Motor neuron (in vitro differentiated cells): ENCODE data around the gene EML1. TPM values are rescaled to one million over a fixed set of nuclear protein-coding genes. Genes with fewer than 3 reads are reported as not detected.

Experiments
- ATAC-seq, 8 experiments: fragments of 200-7000 bp; cut with Tn5 transposase; replicated peaks in 6 of 8; 2 replicates each; pipeline ENCODE4 v1.8.0; 2021; ENCODE audit warnings: mild to moderate bottlenecking in 8 of 8, moderate library complexity in 8 of 8
- H3K27ac ChIP-seq, 2 donors: fragments of 250-450 bp; sonication (Bioruptor Pico); 2 replicates each; pipeline ENCODE4 v1.9.0; 2021; ENCODE audit warnings: antibody characterized with exemption in 2 of 2, mild to moderate bottlenecking in 2 of 2, moderate library complexity in 1 of 2
- H3K4me1 ChIP-seq, 2 donors: fragments of 250-450 bp; sonication (Bioruptor Pico); replicated peaks in 1 of 2; 2 replicates each; pipeline ENCODE4 v1.6.1; 2021; ENCODE audit warnings: antibody characterized with exemption in 2 of 2, mild to moderate bottlenecking in 2 of 2, moderate library complexity in 1 of 2
- H3K4me3 ChIP-seq, 5 donors: fragments of 250-450 bp; sonication (Bioruptor Pico); 2 replicates each; pipeline ENCODE4 v1.9.0; 2021; ENCODE audit warnings: antibody characterized with exemption in 5 of 5, mild to moderate bottlenecking in 5 of 5, moderate library complexity in 4 of 5
- WGBS, 10 experiments: fragments of 450-650 bp; shearing (Covaris generic); methylation state at CpG; one replicate each; pipeline ENCODE4 v1.0.0; 2022; 5-methylcytosine and 5-hydroxymethylcytosine counted together
- in situ Hi-C, 9 experiments: fragments of 400-800 bp; cut with MboI; loops; one replicate each; pipeline ENCODE4 v1.15.0; 2021; ENCODE audit warnings: low sequenced_read_pairs in 9 of 9, low pct_unique_long_range_greater_than_20kb in 2 of 9; ENCODE audit not compliant: unreplicated experiment in 9 of 9
- total RNA-seq, 8 experiments: library from RNA; unstranded; fragments of 300-600 nt; gene quantifications; 2 replicates each; pipeline versions ENCODE4 v1.2.3 to v1.2.4, GENCODE V29; 2022

EML1 gene
- total RNA-seq, 8 experiments from 2014 or later: 15.1 to 86.6 (median 25.5) TPM

DNA sequence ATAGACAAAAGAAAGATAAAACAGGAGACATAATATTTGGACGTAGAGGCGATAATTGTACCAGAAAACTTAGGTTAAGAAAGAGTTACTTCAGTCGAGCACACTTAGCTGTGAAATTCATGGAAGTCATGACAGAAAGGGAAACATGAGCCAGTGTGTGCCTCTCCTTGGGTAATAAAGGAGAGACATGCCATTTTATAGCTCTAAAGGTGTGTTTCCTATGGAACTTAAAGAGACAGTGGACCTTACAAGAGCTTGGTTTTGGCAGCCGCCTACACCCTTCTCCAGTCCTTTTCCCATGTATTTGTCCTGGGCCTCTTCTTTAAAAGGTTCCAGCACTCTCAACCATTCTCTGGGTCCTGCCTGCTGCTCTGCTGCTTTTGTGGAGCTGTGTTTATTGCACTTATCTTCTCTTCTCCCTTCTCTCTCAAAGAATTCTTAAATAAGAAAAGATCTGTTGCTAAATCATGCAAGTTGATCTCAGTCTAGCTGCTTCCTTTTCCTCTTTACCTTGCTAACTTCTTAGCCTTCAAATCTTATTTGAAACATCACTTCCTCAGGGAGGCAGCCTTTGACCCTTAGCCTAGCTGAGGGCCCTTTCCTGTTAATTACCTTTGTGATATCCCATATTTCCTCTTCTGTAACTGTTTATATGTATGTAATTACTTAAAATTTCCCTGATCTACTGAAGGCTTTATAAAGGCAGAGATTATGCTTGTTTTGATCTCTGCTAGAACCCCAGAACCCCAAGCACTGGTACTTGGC lies 190.2 kb downstream of the EML1 start:
- ATAC-seq: no peak
- Histone ChIP-seq H3K4me3 (no peak overlapping the region), H3K27ac (no peak overlapping the region), H3K4me1 (peaks cover 3 to 14% of the 10 kb centered on the region in 2 donors)
- in situ Hi-C loops: loop anchor here in 4 of 9 experiments (10.0 to 25.0 kb wide), 3 partner anchors 121 to 204 kb away; no protein-coding TSS in a partner anchor
- WGBS, 10 experiments: 59 to 100% (median 87%) methylated on average over 1 to 4 of the region's 4 CpGs; no CpG with 5 or more reads in 1 of the 10 experiments

DNA sequence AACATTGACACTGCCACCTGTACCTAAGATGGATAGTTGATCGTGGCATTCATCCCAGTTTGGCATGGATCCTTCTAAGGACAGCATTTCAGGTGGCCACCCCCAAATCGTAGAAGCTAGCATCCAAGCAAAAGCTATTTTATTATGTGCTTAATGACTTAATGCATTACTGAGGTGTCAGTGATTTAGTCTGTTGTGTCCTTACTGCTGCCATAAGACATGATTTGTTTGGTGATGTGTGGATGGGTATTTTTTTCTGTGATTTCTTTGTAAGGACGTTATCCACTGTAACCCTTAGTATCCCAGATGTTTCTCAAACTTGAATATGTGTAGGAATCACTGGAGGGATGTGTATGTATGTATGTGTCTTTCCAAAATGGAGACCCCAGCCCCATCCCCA lies 190.8 kb downstream of the EML1 start:
- ATAC-seq: no peak
- WGBS, 10 experiments: 20 to 100% (median 78%) methylated on average over 1 to 3 of the region's 3 CpGs; no CpG with 5 or more reads in 2 of the 10 experiments
- in situ Hi-C loops: loop anchor here in 4 of 9 experiments (10.0 to 25.0 kb wide), 3 partner anchors 121 to 203 kb away; no protein-coding TSS in a partner anchor
- peaks cover 3 to 14% of the 10 kb centered on the region in 2 donors for H3K4me1 ChIP-seq
- no peak overlapping the region for H3K4me3 ChIP-seq
- H3K27ac ChIP-seq: no peak overlapping the region

DNA sequence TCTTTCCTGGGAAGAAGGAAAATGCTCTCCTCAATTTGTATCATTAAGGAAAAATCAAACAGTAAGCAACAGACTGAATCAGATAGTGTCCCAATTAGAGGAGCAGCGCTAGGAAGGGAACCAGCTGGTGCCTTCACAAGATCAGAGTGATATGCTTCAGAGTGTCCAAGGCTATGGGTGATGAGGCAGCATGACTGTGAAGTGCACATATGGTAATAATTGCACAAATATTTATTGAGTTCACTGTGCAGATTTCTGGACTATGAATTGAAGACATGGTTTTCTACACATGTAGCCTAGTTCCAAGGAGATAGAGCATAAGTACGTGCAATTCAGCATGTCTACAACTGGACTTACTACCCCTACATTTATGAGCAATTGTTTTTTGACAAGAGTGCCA lies 193.2 kb downstream of the EML1 start:
- Histone ChIP-seq H3K4me1 (peaks cover 3 to 14% of the 10 kb centered on the region in 2 donors), H3K27ac (no peak overlapping the region), H3K4me3 (no peak overlapping the region)
- 0 to 100% (median 83%) methylated on average over 1 to 2 of the region's 2 CpGs; no CpG with 5 or more reads in 1 of the 10 experiments for WGBS, 10 experiments
- in situ Hi-C loops: loop anchor here in 4 of 9 experiments (10.0 to 25.0 kb wide), 3 partner anchors 118 to 201 kb away; no protein-coding TSS in a partner anchor
- ATAC-seq: peak in 3 of 8 experiments; percentile 42 to 70 (median 61)

DNA sequence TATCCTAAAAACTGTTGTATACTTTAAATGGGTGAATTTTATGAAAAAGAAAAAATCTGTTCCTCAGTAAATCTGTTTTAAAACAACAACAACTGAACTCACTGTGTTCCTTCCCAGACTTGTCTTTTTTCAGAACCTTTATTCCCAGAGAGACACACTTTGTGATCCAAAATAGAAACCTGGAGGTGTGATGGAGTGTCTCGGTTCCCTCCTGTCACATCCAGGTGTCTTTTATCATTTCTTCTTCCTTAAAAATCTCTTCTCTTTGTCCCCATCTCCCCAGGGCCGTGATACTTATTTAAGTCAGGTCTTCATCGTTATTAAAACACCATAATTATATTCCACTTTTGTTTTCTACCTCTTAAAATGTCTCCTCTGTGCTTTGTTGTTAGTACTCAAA lies 195.8 kb downstream of the EML1 start:
- H3K4me1 ChIP-seq: no peaks in the 10 kb centered on the region
- in situ Hi-C loops: loop anchor here in 4 of 9 experiments (10.0 to 25.0 kb wide), 3 partner anchors 116 to 198 kb away; no protein-coding TSS in a partner anchor
- no peak overlapping the region for H3K4me3 ChIP-seq
- ATAC-seq: no peak
- no peak overlapping the region for H3K27ac ChIP-seq
- WGBS, 10 experiments: 87 to 100% (median 95%) methylated on average over 2 to 3 of the region's 3 CpGs; no CpG with 5 or more reads in 1 of the 10 experiments

DNA sequence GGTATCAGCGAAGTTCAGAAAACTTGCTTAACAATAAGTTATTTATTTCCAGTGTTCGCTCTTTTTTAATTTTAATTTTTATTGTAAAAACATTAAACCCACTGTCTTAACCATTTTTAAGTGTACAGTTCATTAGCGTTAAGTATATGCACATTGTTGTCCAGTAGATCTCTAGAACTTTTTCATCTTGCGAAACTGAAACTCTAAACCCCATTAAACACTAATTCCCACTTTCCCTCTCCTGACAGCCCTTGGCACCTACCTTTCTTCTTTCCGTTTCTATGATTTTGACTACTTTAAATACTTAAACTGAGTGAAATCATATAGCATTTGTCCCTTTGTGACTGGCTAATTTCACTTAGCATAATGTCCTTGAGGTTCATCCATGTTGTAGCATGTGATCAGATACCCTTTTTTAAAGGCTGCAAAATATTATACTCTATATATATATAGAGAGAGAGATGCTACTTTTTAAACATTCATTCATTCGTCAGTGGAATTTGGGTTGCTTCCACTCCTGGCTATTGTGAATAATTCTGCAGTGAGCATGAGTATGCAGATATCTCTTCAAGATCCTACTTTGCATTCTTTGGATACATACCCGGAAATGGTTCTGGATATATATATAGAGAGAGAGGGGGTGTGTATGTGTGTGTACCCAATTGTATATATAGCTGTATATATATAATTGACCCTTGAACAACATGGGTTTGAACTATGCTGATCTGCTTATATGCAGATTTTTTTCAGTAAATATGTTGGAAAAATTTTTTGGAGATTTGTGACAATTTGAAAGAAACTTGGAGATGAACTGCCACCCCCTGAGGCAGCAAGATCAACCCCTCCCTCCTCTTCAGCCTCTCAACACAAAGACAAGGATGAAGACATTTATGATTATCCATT lies 197.3 kb downstream of the EML1 start:
- no peaks in the 10 kb centered on the region for H3K4me1 ChIP-seq
- in situ Hi-C loops: loop anchor here in 2 of 9 experiments (25.0 kb wide), 2 partner anchors 122 to 197 kb away; no protein-coding TSS in a partner anchor
- no peak overlapping the region for H3K4me3 ChIP-seq
- no peak overlapping the region for H3K27ac ChIP-seq
- WGBS, 10 experiments: 43 to 96% (median 90%) methylated on average over 4 to 7 of the region's 7 CpGs
- peak in 3 of 8 experiments; percentile 75 to 86 (median 80) for ATAC-seq

DNA sequence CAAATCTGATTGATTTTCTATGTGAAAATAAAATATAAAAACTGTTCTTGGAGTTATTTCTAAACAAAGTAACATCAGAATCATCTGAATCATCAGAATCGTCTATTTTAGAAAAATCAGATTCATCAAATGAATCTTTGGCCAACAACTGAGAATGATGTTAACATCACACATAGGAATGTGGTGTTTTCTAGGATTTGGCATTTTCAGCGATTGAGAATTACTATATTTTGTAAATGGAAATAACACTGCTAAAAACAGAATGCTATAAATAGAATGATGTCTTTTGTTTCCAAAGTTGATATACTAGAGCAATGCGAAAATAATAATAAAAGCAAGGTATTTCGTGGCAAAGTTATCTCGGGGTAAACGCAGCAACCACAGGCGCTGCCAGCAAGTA lies 198.1 kb downstream of the EML1 start:
- H3K27ac ChIP-seq: no peak overlapping the region
- no peak for ATAC-seq
- no peaks in the 10 kb centered on the region for H3K4me1 ChIP-seq
- in situ Hi-C loops: loop anchor here in 2 of 9 experiments (25.0 kb wide), 2 partner anchors 121 to 196 kb away; no protein-coding TSS in a partner anchor
- WGBS, 10 experiments: 36 to 100% (median 85%) methylated on average over 1 to 7 of the region's 7 CpGs
- H3K4me3 ChIP-seq: no peak overlapping the region

Other genes starting within 250 kb of the EML1 start
- 10 to 100 TPM in 5 of 8 experiments, 1 to 10 TPM in 3; 2.0 to 62.2 (median 18.8) TPM for gene CCDC85C, start 189.2 kb upstream of the EML1 start, total RNA-seq
- 1 to 10 TPM in 7 of 8 experiments, under 1 TPM in 1; 0.84 to 2.3 (median 1.9) TPM for gene HHIPL1, start 148.3 kb upstream of the EML1 start, total RNA-seq
- 10 to 100 TPM in 1 of 8 experiments, 1 to 10 TPM in 7; 1.7 to 12.3 (median 3.7) TPM for gene CYP46A1, start 109.1 kb upstream of the EML1 start, total RNA-seq